Upper lobe of right lung (tissue), 1 donor: ENCODE data around the gene EXOSC5. TPM values are rescaled to one million over a fixed set of nuclear protein-coding genes. Genes with fewer than 3 reads are reported as not detected.

Experiments
- ATAC-seq: fragments of 200-7000 bp; cut with Tn5 transposase; one replicate; pipeline ENCODE4 v1.9.1; 2020; ENCODE audit warnings: mild to moderate bottlenecking, moderate library complexity
- DNase-seq: peaks from one replicate; pipeline ENCODE4 v3.0.0-alpha.2; 2020
- H3K27ac ChIP-seq: fragments of 200-600 bp; one replicate; pipeline ENCODE4 v1.8.0; 2022
- H3K27me3 ChIP-seq: fragments of 200-600 bp; one replicate; pipeline ENCODE4 v1.8.0; 2022; ENCODE audit warnings: mild to moderate bottlenecking
- H3K36me3 ChIP-seq: fragments of 200-600 bp; one replicate; pipeline ENCODE4 v1.8.0; 2022
- H3K4me1 ChIP-seq: fragments of 200-600 bp; one replicate; pipeline ENCODE4 v1.8.0; 2022
- H3K4me3 ChIP-seq: fragments of 200-600 bp; one replicate; pipeline ENCODE4 v1.8.0; 2022; ENCODE audit warnings: mild to moderate bottlenecking
- H3K9me3 ChIP-seq: fragments of 200-600 bp; one replicate; pipeline ENCODE4 v1.8.0; 2022
- CTCF ChIP-seq: fragments of 200-600 bp; IDR thresholded peaks from one replicate; pipeline ENCODE4 v1.8.0; 2022; ENCODE audit warnings: antibody characterized with exemption
- intact Hi-C: fragments of 100-400 bp; cut with DNase I; formaldehyde crosslinking; loops from one replicate; pipeline ENCODE4 v1.11.0; 2022
- total RNA-seq: library from RNA; stranded (reverse); fragmentation: NEBNext Ultra II Directional; extraction: Animal tissue kit (Norgen Biotek cat#: 25700); gene quantifications from one replicate; pipeline ENCODE4 v1.2.1, GENCODE V29; 2021
- donor health status: DM: no; HTN: yes; CAD: no; lungs with severe emphysema.

EXOSC5 gene
- total RNA-seq, 1 donor from 2014 or later, result 12.4 TPM

- Histone ChIP-seq H3K27me3 (no peaks in the 10 kb centered on the region), H3K9me3 (no peaks in the 10 kb centered on the region), H3K4me1 (peaks cover 46% of the 10 kb centered on the region), H3K27ac (peak overlapping the region; percentile 87), H3K4me3 (peak overlapping the region; percentile 68), H3K36me3 (peaks cover 51% of the 10 kb centered on the region)
- ATAC-seq (peak; percentile 7), DNase-seq (no peak)
- intact Hi-C loops, result no loop called here
- TF ChIP-seq CTCF, result no peak
Measured at GRCh38 chr19:41425174-41426115, 28.3 kb upstream of the EXOSC5 start.

- H3K9me3 ChIP-seq, result no peaks in the 10 kb centered on the region
- DNase-seq (no peak), ATAC-seq (peak; percentile 1)
- H3K4me3 ChIP-seq, result peak overlapping the region; percentile 68
- peak overlapping the region; percentile 87 for H3K27ac ChIP-seq
- peaks cover 59% of the 10 kb centered on the region for H3K36me3 ChIP-seq
- intact Hi-C loops, result no loop called here
- no peaks in the 10 kb centered on the region for H3K27me3 ChIP-seq
- peaks cover 53% of the 10 kb centered on the region for H3K4me1 ChIP-seq
- no peak for TF ChIP-seq CTCF
Measured at GRCh38 chr19:41424335-41425173, 27.4 kb upstream of the EXOSC5 start.

DNA sequence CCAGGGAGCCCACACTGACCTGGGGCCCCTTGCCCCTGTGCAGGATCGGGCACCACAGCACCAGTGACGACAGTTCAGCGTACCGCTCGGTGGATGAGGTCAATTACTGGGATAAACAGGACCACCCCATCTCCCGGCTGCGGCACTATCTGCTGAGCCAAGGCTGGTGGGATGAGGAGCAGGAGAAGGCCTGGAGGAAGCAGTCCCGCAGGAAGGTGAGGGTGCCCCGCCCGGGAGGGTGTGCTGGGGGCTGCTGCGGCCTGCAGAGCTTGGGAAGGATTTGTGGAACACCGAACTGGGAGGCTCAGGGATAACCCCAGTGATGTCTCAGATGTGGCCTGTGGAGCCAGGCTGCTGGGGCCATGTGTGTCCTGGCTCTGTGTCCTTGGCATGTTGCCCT, 25.8 kb upstream of the EXOSC5 start:
- no peak overlapping the region for H3K27ac ChIP-seq
- TF ChIP-seq CTCF, result no peak
- ATAC-seq (no peak), DNase-seq (no peak)
- intact Hi-C loops, result no loop called here
- no peaks in the 10 kb centered on the region for H3K9me3 ChIP-seq
- H3K4me1 ChIP-seq, result peaks cover 45% of the 10 kb centered on the region
- H3K4me3 ChIP-seq, result no peak overlapping the region
- H3K27me3 ChIP-seq, result no peaks in the 10 kb centered on the region
- H3K36me3 ChIP-seq, result peaks cover 75% of the 10 kb centered on the region

GRCh38 chr19:41422456-41422855, 25.3 kb upstream of the EXOSC5 start:
- H3K4me3 ChIP-seq, result no peak overlapping the region
- H3K9me3 ChIP-seq, result no peaks in the 10 kb centered on the region
- peaks cover 40% of the 10 kb centered on the region for H3K4me1 ChIP-seq
- peaks cover 78% of the 10 kb centered on the region for H3K36me3 ChIP-seq
- no peak overlapping the region for H3K27ac ChIP-seq
- intact Hi-C loops, result no loop called here
- TF ChIP-seq CTCF, result no peak
- no peak for DNase-seq
- H3K27me3 ChIP-seq, result no peaks in the 10 kb centered on the region
- no peak for ATAC-seq

GRCh38 chr19:41421973-41422372, 24.8 kb upstream of the EXOSC5 start:
- Histone ChIP-seq H3K27me3 (no peaks in the 10 kb centered on the region), H3K27ac (no peak overlapping the region), H3K9me3 (no peaks in the 10 kb centered on the region), H3K4me3 (no peak overlapping the region), H3K4me1 (peaks cover 39% of the 10 kb centered on the region), H3K36me3 (peaks cover 83% of the 10 kb centered on the region)
- no peak for TF ChIP-seq CTCF
- DNase-seq (no peak), ATAC-seq (no peak)
- intact Hi-C loops, result no loop called here
